ENCODE measurements around the gene TRIO. TPM values are rescaled to one million over a fixed set of nuclear protein-coding genes. Genes with fewer than 3 reads are reported as not detected.
"Not testable (repeated sequence)": the region's sequence is repeated elsewhere in the genome, so short reads cannot be mapped to it uniquely, and the experiment has no call there.

TRIO gene
- total RNA-seq, 4 donors from 2014 or later, result 186 to 388 (median 285) TPM

- intact Hi-C loops (cut with DNase I; ENCODE audit: low total_unique reads), result no loop called here
- in situ Hi-C loops (cut with MboI; ENCODE audit: low pct_ligation_motif_present in 1 of 4, low pct_unique_long_range_greater_than_20kb in 1 of 4, low sequenced_read_pairs in 3 of 4), result loop anchor here in 2 of 4 donors (25.0 kb wide), 1 partner anchor 253 kb away; no protein-coding TSS in a partner anchor
- TF ChIP-seq POLR2A (IDR thresholded peaks at IDR 0.05) (no peak), EP300 (IDR thresholded peaks at IDR 0.05; ENCODE audit: low read depth) (no peak), CTCF (IDR thresholded peaks at IDR 0.05) (no peak), POLR2AphosphoS5 (IDR thresholded peaks at IDR 0.05) (no peak)
These were observed 240.8 kb downstream of the TRIO start for GRCh38 chr5:14383923-14384322.

DNA sequence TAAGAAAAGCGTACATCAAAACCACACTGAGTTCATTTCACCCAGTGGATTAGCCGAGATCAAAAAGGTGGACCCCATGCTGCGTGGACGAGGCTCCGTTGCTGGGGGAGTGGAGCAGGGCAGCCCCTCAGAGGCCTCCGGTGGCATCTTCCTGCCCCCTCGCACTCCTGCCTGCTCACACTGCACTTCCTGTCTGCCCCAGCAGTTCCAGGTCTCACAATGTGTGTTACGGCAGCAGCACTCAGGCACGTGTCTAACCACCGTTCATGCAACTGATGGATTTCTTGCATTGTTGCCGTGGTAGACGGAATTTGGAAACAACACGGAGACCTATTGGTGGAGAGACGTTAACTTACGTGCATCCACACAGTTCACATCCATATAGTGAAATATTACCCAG, 241.9 kb downstream of the TRIO start:
- H3K27me3 ChIP-seq, result no peaks in the 10 kb centered on the region
- WGBS, 2 donors (ENCODE audit: low coverage in 1 of 2), result 90% methylated on average over 10 to 15 of the region's 15 CpGs
- intact Hi-C loops (cut with DNase I; ENCODE audit: low total_unique reads), result no loop called here
- no peaks in the 10 kb centered on the region for H3K9me3 ChIP-seq
- no peak for TF ChIP-seq EP300 (IDR thresholded peaks at IDR 0.05; ENCODE audit: low read depth)
- no peak for TF ChIP-seq POLR2AphosphoS5 (IDR thresholded peaks at IDR 0.05)
- no peak for TF ChIP-seq CTCF (IDR thresholded peaks at IDR 0.05)
- no peak for TF ChIP-seq POLR2A (IDR thresholded peaks at IDR 0.05)
- H3K27ac ChIP-seq, result no peak overlapping the region
- in situ Hi-C loops (cut with MboI; ENCODE audit: low pct_ligation_motif_present in 1 of 4, low pct_unique_long_range_greater_than_20kb in 1 of 4, low sequenced_read_pairs in 3 of 4), result loop anchor here in 2 of 4 donors (25.0 kb wide), 1 partner anchor 252 kb away; no protein-coding TSS in a partner anchor
- H3K4me1 ChIP-seq, result no peaks in the 10 kb centered on the region
- no peak for DNase-seq
- no peak overlapping the region for H3K4me3 ChIP-seq
- H3K36me3 ChIP-seq, result peaks cover 0 to 55% (median 25%) of the 10 kb centered on the region in 4 donors

More at GRCh38 chr5:14383923-14384322, 240.8 kb downstream of the TRIO start:
- Histone ChIP-seq H3K4me3 (no peak overlapping the region), H3K9me3 (no peaks in the 10 kb centered on the region), H3K27me3 (no peaks in the 10 kb centered on the region), H3K27ac (no peak overlapping the region), H3K4me1 (no peaks in the 10 kb centered on the region), H3K36me3 (peaks cover 0 to 55% (median 25%) of the 10 kb centered on the region in 4 donors)
- WGBS, 2 donors (ENCODE audit: low coverage in 1 of 2), result 80 to 86% methylated on average over 7 to 11 of the region's 11 CpGs
- DNase-seq, result no peak

- intact Hi-C loops (cut with DNase I; ENCODE audit: low total_unique reads) (no loop called here), in situ Hi-C loops (cut with MboI; ENCODE audit: low pct_ligation_motif_present in 1 of 4, low pct_unique_long_range_greater_than_20kb in 1 of 4, low sequenced_read_pairs in 3 of 4) (loop anchor here in 2 of 4 donors (25.0 kb wide), 1 partner anchor 250 kb away; no protein-coding TSS in a partner anchor)
- H3K9me3 ChIP-seq, result no peaks in the 10 kb centered on the region
- 74 to 82% methylated on average over 5 to 16 of the region's 16 CpGs for WGBS, 2 donors (ENCODE audit: low coverage in 1 of 2)
- H3K36me3 ChIP-seq, result peaks cover 0 to 56% (median 26%) of the 10 kb centered on the region in 4 donors
- H3K4me1 ChIP-seq, result no peaks in the 10 kb centered on the region
- H3K27ac ChIP-seq, result no peak overlapping the region
- DNase-seq, result no peak
- TF ChIP-seq CTCF (IDR thresholded peaks at IDR 0.05) (no peak), EP300 (IDR thresholded peaks at IDR 0.05; ENCODE audit: low read depth) (no peak), POLR2AphosphoS5 (IDR thresholded peaks at IDR 0.05) (no peak), POLR2A (IDR thresholded peaks at IDR 0.05) (no peak)
- no peak overlapping the region for H3K4me3 ChIP-seq
- H3K27me3 ChIP-seq, result no peaks in the 10 kb centered on the region
These were observed 243.9 kb downstream of the TRIO start for GRCh38 chr5:14386884-14387624.

DNA sequence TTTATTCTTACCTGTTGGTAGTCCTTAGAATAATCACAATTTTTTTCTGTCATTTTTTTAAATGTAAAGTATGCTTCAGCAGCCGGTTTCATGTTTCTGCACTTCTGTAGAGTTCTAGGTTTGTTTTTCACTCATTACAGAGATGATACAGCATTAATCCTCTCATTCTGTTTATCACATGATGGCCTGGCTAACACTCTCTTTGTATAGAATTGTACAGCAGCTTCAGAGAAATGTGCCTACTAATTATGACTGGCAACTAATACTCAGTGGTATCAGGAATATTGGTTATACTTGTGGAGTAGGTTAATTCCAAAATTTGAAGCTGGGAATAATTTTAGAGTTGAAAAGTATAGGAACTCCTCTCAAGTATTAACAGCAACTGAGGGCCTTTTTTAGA, 245.6 kb downstream of the TRIO start:
- H3K36me3 ChIP-seq, result peaks cover 0 to 60% (median 25%) of the 10 kb centered on the region in 4 donors
- TF ChIP-seq CTCF (IDR thresholded peaks at IDR 0.05), result no peak
- no peak for TF ChIP-seq POLR2A (IDR thresholded peaks at IDR 0.05)
- no peak for TF ChIP-seq POLR2AphosphoS5 (IDR thresholded peaks at IDR 0.05)
- TF ChIP-seq EP300 (IDR thresholded peaks at IDR 0.05; ENCODE audit: low read depth), result no peak
- DNase-seq, result no peak
- WGBS, 2 donors (ENCODE audit: low coverage in 1 of 2), result 56 to 95% methylated on average over 1 of the region's 1 CpG
- H3K9me3 ChIP-seq, result no peaks in the 10 kb centered on the region
- intact Hi-C loops (cut with DNase I; ENCODE audit: low total_unique reads) (no loop called here), in situ Hi-C loops (cut with MboI; ENCODE audit: low pct_ligation_motif_present in 1 of 4, low pct_unique_long_range_greater_than_20kb in 1 of 4, low sequenced_read_pairs in 3 of 4) (loop anchor here in 2 of 4 donors (25.0 kb wide), 1 partner anchor 249 kb away; no protein-coding TSS in a partner anchor)
- no peak overlapping the region for H3K27ac ChIP-seq
- H3K27me3 ChIP-seq, result no peaks in the 10 kb centered on the region
- H3K4me1 ChIP-seq, result no peaks in the 10 kb centered on the region
- H3K4me3 ChIP-seq, result no peak overlapping the region

- WGBS, 2 donors (ENCODE audit: low coverage in 1 of 2), result 97 to 100% methylated on average over 3 to 10 of the region's 10 CpGs
- H3K27me3 ChIP-seq; DNase-seq; H3K4me1 ChIP-seq; intact Hi-C loops (cut with DNase I; ENCODE audit: low total_unique reads); H3K4me3 ChIP-seq; H3K27ac ChIP-seq; H3K9me3 ChIP-seq: not testable (repeated sequence)
- H3K36me3 ChIP-seq, result peaks cover 0 to 74% (median 32%) of the 10 kb centered on the region in 4 donors
- in situ Hi-C loops (cut with MboI; ENCODE audit: low pct_ligation_motif_present in 1 of 4, low pct_unique_long_range_greater_than_20kb in 1 of 4, low sequenced_read_pairs in 3 of 4), result loop anchor here in 2 of 4 donors (25.0 kb wide), 1 partner anchor 245 kb away; no protein-coding TSS in a partner anchor
These were observed 249.4 kb downstream of the TRIO start for GRCh38 chr5:14392552-14392951.

All from transverse colon (tissue), 4 donors.